ENCODE measurements around the gene TOB1.

TOB1 gene

DNA sequence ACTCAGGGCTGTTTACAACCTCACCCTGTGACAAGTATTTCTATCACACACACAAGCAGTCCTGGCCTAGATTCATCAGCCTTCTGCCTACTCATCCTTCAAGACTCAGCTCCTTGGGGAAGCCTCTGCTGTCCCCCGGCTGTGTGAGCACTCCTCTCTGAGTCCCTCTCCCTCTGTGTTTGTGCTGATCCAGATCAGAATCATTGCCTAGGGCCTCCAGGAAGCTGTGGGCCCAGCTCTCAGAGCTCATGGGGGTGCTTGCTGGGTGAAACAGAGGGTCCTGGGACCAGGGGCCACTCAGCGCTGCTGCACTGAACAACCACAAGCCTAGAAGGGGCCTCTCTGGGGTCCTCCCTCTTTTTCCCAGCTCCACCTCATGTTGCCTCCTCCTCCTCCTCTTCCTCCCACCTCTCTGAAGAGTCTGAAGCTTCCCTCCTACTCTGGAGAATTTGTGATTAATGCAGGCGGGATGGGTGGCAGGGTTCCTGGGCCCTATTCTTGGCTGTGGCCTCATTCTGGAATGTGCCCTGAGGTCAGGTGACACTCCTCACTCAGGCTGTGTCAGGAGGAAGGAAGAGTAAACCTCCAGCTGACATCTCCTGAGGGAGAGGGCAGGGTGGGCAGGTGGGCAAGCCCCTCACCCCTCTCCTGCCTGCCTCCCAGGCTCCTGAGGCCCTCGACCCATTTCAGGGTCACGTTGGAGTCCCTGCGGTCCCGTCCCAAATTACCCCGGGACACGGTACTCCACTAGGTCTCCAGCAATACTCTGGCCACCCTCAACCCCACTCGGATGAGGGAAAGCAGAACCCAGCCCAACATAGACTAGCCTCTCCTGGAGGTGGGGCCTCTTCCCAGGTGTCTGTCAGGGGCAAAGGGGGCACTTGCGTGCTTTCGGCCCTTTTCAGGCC is 20.7 kb downstream of the TOB1 start:
- DNase-seq (ENCODE audit: low read depth in 2 of 2) = no peak

DNA sequence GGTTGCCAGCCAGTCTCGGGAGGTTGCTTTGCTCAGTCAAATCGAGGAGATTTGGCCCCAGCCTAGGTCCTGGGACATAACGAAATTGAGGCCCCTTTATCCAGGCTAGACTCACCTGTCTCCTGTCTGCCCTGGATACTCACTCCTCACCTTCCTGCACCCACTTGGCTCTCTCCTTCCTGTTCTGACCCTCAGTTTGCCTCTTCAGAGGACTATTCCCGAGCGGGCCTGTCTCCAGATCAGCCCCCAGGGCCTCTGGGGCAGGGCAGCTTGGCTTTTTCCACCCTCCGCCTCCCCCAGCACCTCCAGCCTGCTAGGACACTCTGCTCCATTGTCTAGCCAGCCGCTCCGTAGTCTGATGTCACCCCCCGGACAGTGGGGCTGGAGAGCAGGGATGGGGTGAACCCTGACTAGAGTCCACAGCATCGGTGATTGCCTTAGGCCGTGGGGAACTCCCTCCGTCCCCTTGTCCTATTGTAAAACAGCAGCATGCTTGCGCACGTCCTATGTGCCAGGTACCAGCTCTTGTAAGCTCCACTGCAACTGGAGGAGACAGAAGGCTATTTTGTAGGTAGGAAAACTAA is 21.9 kb downstream of the TOB1 start:
- DNase-seq (ENCODE audit: low read depth in 2 of 2) = no peak

DNA sequence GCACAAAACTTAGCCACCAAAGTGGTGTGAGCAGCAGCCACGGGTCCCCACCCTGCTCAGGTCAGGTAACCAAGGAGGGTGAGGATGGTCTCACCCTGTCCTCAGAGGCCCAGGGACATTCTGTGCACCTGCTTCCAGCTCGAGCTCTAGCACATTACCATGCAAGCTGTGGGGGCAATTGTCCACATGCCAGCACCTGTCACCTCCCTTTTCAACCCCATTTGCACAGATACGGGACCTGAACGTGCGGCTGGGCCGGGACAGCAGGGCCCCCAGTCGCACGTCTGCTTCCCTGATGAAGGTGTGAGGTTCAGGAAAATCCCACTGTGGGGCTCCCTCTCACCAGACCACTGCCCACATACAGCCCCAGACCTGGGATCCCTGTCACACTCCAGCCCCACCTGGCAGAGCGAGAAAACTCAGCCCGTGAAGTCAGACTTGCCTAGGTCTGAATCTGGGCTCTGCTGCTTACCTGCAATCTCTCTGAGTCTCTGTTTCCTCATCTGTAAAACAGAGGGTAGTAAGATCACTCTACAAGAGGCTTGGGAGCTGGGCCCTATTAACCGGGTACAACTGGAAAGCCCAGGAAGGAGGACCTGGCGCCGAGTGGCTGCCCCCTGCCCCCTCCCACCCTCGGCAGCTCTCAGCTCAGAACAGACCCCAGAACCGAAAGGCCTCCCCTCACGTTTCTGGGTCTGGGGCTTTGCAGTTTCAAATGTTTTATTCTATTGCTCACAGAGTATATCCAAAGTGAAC is 22.8 kb downstream of the TOB1 start:
- no peak for DNase-seq (ENCODE audit: low read depth in 2 of 2)

DNA sequence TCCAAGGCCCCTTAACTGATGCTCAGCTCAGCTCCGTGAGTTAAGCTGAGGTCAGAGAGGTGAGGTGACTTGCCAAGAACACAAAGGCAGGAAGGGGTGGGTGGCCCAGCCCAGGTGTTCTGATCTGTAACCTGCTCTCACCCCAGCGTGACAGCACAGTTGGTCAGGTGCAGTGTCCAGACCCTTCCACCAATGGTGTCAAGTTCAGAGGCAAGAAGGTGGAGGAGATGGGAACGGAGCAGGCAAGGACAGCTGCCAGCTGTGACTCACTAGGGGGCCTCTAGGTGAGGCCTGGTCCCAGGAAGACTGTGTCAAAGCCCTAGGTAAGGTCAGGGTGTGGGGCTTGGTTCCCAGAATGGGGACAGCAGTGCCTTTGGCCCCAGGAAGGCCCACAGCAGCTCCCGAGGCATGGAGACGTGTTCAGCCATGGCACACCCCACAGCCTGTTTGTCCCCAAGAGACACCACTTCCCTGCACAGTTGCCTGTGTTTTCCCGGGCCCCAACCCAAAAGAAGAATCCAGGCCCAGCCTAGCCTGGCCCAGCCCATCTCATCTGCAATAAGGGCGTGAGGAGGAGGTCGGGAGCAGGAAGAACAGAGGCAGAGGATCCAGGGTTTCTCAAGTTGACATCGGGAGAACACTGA is 23.5 kb downstream of the TOB1 start:
- DNase-seq (ENCODE audit: low read depth in 2 of 2) = no peak

DNA sequence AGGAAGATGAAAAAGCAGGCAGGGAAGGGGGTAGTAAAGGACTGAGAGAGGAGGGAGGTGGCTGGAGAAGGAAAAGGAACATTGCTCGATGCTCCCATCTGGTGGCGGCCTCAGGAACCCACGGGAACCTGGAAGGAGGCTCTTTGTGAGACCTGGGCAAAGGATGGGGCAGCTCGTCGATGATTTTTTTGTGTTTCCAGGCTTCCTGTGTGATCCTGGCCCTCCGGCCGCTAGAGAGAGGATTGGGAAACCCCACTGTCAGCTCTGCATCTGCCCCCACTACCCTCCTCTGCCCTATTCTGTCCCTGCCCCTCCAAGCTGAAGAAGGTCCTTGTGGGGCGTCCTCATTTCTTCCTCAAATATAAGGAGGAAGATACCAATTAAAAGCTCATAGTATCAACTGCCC is 24.2 kb downstream of the TOB1 start:
- DNase-seq (ENCODE audit: low read depth in 2 of 2) = peak; percentile 26 to 38

DNA sequence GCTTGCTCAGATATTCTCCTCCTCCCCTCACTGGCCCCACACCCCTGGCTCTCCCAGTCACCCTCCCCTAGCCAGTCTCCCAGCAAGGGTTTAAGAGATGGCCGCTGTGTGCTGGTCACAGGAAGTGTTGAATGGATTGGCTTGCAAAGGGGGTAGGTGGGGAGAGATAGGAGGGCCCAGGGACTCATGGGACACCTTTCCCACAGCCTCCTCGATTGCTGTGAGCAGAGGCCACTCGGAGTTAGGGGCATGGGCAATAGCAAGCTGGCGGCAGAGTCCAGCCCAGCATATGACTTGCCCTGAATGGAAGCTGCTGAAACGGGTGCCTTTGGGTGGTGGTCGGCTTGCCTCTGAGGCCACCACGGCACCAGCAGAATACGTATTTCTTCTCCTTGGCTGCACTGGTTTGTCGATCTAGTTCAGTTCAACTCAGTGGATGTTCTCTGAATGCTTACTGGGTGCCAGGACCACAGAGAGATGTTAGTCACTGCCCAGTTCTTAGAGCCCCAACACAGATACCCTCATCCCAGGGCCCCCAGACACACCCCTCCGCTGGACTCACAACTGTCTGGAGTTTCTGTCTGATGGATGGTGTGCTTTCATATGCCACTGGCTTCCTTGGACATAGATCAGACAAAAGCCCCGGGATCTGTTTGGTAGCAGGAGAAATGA is 24.7 kb downstream of the TOB1 start:
- no peak for DNase-seq (ENCODE audit: low read depth in 2 of 2)

DNA sequence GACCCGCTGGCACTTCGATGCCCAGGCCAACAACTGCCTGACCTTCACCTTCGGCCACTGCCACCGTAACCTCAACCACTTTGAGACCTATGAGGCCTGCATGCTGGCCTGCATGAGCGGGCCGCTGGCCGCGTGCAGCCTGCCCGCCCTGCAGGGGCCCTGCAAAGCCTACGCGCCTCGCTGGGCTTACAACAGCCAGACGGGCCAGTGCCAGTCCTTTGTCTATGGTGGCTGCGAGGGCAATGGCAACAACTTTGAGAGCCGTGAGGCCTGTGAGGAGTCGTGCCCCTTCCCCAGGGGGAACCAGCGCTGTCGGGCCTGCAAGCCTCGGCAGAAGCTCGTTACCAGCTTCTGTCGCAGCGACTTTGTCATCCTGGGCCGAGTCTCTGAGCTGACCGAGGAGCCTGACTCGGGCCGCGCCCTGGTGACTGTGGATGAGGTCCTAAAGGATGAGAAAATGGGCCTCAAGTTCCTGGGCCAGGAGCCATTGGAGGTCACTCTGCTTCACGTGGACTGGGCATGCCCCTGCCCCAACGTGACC is 25.8 kb downstream of the TOB1 start:
- no peak for DNase-seq (ENCODE audit: low read depth in 2 of 2)

DNA sequence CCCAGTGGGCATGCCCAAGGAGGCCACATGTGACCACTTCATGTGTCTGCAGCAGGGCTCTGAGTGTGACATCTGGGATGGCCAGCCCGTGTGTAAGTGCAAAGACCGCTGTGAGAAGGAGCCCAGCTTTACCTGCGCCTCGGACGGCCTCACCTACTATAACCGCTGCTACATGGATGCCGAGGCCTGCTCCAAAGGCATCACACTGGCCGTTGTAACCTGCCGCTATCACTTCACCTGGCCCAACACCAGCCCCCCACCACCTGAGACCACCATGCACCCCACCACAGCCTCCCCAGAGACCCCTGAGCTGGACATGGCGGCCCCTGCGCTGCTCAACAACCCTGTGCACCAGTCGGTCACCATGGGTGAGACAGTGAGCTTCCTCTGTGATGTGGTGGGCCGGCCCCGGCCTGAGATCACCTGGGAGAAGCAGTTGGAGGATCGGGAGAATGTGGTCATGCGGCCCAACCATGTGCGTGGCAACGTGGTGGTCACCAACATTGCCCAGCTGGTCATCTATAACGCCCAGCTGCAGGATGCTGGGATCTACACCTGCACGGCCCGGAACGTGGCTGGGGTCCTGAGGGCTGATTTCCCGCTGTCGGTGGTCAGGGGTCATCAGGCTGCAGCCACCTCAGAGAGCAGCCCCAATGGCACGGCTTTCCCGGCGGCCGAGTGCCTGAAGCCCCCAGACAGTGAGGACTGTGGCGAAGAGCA is 26.4 kb downstream of the TOB1 start:
- no peak for DNase-seq (ENCODE audit: low read depth in 2 of 2)

DNA sequence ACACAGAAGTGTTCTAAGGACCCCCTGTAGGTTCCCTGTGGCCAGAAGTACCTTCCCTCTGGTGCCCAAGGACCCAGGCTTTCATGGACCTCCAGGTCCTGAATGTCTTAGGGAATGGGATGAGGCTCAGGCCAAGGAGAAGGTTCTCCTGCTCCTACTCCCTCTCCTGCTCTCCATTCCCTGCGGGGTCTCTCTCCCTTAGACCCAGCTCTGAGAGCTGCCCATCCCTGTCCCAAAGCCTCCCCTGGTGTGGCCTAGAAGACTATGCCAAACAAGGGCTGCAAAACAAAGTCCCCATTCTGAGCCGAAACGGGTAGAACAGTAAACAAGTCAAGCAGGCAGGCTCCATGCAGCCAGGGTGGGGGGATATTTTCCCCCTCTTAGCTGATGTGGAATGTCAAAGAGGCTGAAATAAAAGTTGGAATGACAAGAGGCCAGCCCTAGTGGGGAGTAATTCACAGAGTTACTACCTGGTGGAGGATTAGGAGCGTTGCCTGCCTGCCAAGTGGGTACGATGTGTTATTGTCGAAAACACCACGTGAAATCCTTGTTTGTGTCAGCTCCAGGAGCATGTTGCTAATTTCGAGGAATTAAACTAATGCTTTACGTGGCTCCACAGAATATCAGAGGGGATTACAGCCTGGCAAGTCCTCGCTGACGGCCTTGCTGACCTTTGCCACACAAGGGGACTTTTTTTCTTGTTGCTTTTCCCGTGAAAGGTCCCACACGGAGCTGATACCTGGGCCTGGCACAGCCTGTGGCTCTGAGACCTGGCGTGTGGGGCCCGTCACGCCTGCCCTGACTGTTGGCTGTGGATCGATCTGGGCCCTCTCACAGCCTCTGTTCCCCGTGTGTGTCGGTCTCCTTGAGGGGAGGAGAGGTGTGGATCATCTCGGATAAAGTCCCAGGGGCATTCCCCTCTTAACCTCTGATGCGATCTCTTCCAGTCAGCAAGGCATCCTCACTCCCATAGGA is 27.9 kb downstream of the TOB1 start:
- DNase-seq (ENCODE audit: low read depth in 2 of 2) = no peak

DNA sequence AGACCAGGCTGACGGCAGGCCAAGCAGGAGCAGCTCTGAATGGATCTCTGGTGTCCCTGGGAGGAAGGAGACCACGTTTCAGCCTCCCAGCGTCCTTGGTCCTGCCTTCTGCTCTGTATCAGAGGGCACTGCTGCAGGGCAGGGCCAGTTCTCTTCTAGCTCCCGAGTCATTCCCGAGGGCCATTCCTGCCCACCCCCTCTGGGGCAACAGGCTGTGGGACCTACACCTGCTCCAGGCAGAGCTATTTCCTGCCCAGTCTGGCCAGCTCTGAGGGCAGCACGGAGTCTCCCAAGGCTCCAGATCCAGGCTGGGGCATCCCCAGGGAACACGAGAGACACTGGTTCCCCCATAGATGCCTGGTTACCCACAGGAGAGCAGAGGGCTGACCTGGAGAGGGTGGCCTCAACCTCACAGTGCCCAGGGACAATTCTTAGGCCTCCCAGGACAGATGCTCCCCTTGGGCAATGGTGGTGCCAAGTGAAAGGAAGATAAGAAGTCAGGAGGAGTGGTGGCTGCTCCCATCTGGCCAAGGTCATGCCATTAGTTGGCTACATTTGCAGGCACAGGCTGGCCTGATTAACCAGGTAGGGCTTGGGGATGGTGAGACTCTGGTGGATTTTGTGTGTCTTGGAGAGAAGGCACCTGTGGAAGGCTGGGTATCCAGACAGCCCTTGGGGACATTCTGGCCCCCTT is 28.7 kb downstream of the TOB1 start:
- DNase-seq (ENCODE audit: low read depth in 2 of 2) = no peak

DNA sequence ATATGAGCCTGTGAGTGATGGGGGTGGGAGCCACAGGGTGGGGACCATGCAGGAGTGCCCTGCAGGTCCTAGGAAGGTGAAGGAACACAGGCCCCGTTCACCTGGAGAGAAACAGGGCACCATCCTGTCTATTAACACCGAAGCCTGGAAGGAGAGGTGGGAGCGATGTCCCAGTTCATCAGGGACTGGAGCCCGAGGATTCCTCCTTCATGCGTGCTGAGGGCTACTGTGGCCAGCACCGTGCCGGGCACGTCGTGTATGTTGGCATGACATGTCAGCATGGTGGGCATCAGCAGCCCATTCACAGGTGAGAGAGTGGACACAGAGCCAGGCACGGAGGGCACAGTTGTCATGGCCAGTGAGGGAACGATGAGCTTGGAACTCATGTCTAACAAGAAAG is 29.3 kb downstream of the TOB1 start:
- DNase-seq (ENCODE audit: low read depth in 2 of 2) = no peak

DNA sequence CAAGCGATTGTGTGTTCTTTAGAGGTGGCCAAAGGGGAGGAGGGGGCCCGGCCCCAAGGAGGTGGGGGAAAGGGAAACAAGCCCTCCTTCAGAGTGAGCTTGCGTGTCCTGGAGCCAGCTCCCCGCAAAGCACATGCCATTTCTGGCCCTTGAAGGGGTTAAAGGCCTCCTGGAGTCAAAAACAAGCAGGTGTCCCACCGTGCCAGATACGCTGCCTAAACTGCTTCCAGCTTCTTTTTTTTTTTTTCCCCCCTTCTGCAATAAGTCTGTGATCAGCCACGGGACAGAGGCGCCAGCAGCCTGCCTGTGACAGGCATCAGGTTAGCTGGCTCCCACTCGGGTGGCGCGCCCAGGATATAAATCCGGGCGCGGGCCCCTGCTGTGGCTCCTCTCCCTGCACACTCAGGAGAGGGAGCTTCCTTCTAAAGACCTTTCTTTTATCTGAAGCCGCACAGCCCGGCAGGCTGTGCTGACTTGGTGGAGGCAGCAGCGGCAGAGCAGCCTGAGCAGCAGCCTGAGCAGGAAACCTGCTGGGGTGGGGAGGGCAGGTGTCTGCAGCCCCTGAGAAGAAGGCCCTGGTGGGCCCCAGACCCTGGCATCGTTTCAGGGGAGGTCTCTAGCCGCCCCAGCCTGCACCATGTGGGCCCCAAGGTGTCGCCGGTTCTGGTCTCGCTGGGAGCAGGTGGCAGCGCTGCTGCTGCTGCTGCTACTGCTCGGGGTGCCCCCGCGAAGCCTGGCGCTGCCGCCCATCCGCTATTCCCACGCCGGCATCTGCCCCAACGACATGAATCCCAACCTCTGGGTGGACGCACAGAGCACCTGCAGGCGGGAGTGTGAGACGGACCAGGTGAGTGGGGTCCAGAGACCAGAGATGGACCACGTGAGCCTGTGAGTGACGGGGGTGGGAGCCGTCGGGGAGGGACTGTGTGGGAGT is 30.6 kb downstream of the TOB1 start, which contains the start of gene WFIKKN2:
Gene WFIKKN2 (plus strand): TSS at position 286 of the 934 bp plus-strand sequence. CDS start 352 bp downstream, at position 638.
- no peak for DNase-seq (ENCODE audit: low read depth in 2 of 2)

DNA sequence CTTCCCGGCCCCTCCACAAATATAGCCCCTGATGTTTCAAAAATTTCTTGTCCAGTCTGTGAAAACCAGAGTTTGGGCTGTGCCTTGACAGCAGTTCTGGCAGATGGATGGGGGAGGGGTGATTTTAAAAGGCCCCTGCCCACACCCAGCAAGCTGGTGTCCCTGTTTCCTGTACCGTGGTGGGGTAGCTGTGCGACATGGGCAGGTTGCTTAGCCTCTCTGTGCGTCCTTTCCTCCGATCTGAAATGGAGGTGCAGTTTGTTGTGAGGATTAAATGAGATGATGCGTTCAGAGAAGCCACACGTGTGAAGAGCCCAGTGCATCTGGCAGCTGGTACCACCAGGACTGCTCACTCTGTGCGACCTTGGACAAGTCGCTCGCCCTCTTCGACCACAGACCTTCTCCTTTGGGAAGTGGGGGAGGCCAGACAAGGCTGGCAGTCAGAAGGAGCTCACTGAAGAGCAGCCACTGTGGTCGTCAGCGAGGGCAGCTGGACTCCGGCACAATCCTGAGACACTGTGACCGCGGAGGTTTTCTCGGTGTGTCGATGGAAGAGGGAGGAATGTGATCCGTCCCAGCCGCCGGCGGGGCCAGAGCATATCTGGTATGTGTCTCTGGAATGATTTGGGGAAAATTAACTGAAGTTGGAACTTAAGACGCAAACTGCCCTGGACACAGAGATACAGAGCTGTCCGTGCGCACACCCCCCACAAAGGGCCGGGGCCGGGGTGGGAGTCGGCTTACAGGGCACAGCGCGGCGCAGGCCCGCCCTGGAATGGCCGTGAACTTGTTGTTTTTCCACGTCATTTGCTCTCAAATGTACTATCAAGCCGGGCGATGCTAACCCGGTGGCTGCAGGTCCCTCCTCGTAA is 31.5 kb downstream of the TOB1 start:
- no peak for DNase-seq (ENCODE audit: low read depth in 2 of 2)

DNA sequence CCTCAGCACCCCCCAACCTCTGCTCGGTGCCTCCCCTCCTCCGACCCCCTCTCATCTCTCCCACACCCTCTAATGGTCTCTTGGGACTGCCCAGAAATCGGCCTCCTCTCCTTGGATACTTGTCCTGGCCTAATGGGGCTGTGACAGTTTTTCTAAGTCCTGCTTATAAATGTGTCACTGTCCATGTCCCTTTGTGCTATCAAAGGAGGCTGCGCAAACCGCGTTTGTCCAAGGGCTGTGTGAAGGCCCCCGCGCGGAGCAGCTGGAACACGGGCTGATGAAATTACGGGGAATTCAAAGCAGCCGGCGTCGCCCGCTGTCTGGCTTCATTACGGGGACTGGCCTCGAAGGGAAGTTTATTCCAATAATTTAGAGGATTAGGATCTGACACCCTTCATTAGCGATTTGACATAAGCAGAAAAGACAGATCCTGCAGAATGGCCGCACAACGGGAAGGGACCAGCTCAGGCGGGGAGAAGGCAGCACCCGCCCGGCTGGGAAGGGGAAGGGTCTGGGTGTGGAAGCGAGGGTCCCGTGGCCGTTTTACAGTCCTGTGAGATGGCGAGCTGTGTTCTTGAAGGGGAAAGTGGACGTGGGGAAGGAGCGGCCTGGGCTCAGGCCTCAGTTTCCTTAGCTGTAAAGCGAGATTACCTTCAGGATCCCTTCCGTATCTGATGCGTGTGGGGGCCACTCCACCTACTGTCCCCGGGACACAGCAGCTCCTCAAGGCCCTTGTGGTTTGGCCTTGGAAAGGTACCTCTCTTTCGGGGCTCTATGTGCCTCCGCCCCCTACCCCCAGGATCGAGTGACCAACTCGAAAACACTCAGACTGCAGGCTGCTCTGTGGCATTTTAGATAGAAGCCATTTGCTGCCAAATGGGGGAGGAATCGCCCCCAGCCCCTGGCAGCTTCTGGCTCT is 32.4 kb downstream of the TOB1 start:
- DNase-seq (ENCODE audit: low read depth in 2 of 2) = no peak

DNA sequence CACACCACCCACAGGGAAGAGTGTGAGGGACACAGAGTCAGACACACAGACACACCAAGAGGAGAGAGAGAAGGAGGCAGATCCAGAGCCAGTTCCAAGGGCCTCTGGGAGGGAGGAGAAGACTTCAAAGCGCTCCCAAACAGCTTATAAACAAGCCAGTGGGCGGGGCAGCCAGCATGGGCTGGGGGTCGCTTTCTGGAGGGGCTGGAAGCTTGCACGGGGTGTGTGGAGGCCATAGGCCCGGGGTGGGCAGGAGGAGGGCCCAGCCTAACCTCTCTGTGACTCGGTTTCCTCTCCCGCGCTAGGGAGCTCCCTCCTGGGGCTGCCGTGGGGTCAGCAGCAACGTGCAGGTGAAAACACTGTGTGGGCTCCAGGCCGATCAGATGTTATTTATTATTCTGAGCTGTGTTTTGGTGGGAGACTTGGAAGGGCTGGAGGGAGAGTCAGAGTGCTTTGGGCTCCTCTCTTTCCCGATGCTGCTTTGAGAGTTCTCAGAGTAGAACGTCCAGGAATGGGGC is 33.2 kb downstream of the TOB1 start:
- DNase-seq (ENCODE audit: low read depth in 2 of 2) = no peak

All from stimulated activated CD8-positive, alpha-beta memory T cell treated with anti-CD3 and anti-CD28 coated beads, Interleukin-2, amount 100 ng/mL, for 48 hours (primary cell).